GM23338 (cell line): ENCODE data around the gene HCFC1. TPM values are rescaled to one million over a fixed set of nuclear protein-coding genes. Genes with fewer than 3 reads are reported as not detected.

Source experiments
- ATAC-seq: fragments of 200-7000 bp; cut with Tn5 transposase; 3 replicates; pipeline ENCODE4 v1.9.1; 2020
- DNase-seq: peaks from one replicate; pipeline ENCODE4 v3.0.0-alpha.2; 2015; ENCODE audit warnings: low spot score
- H2AFZ ChIP-seq: fragments of 200-600 bp; sonication (generic); 2 replicates; pipeline ENCODE4 v1.8.0; 2016; ENCODE audit warnings: antibody characterized with exemption, mild to moderate bottlenecking, moderate library complexity
- H3F3A ChIP-seq: fragments of 200-600 bp; sonication (generic); replicated peaks from 2 replicates; pipeline ENCODE4 v1.8.0; 2017; ENCODE audit warnings: antibody characterized with exemption, mixed run types, low read depth
- H3K27ac ChIP-seq: fragments of 200-600 bp; sonication (generic); 2 replicates; pipeline ENCODE4 v1.6.1; 2016; ENCODE audit warnings: low read depth
- H3K27me3 ChIP-seq: fragments of 200-600 bp; sonication (generic); 2 replicates; pipeline ENCODE4 v1.8.0; 2016; ENCODE audit warnings: mild to moderate bottlenecking, mixed run types, moderate library complexity; ENCODE audit not compliant: insufficient read depth
- H3K36me3 ChIP-seq: fragments of 200-600 bp; sonication (generic); 2 replicates; pipeline ENCODE4 v1.8.0; 2016; ENCODE audit warnings: mild to moderate bottlenecking; ENCODE audit not compliant: insufficient read depth
- H3K4me1 ChIP-seq: fragments of 200-600 bp; sonication (generic); 2 replicates; pipeline ENCODE4 v1.8.0; 2016; ENCODE audit warnings: mild to moderate bottlenecking, moderate library complexity; ENCODE audit not compliant: insufficient read depth
- H3K4me2 ChIP-seq: fragments of 200-600 bp; sonication (generic); 2 replicates; pipeline ENCODE4 v1.7.1; 2017; ENCODE audit warnings: mixed run types
- H3K4me3 ChIP-seq: fragments of 200-600 bp; sonication (generic); 2 replicates; pipeline ENCODE4 v1.6.1; 2016; ENCODE audit warnings: mixed run types
- H3K79me2 ChIP-seq: fragments of 200-600 bp; sonication (generic); replicated peaks from 2 replicates; pipeline ENCODE4 v1.8.0; 2017; ENCODE audit warnings: mild to moderate bottlenecking; ENCODE audit not compliant: insufficient read depth
- H3K9me2 ChIP-seq: fragments of 200-600 bp; sonication (generic); 2 replicates; pipeline ENCODE4 v1.8.0; 2017; ENCODE audit not compliant: insufficient read depth
- H4K20me1 ChIP-seq: fragments of 200-600 bp; sonication (generic); replicated peaks from 2 replicates; pipeline ENCODE4 v1.8.0; 2017; ENCODE audit warnings: mild to moderate bottlenecking; ENCODE audit not compliant: insufficient read depth
- H3K27ac Mint-ChIP-seq: 2 replicates; pipeline ENCODE4 v1.8.0; 2020; ENCODE audit warnings: inconsistent platforms, mild to moderate bottlenecking, moderate library complexity, mixed read lengths
- H3K27me3 Mint-ChIP-seq: 3 replicates; pipeline ENCODE4 v1.8.0; 2022; ENCODE audit warnings: low read depth, mild to moderate bottlenecking, moderate library complexity, mixed read lengths, inconsistent platforms; ENCODE audit not compliant: insufficient read depth, poor library complexity
- H3K36me3 Mint-ChIP-seq: 3 replicates; pipeline ENCODE4 v1.8.0; 2021; ENCODE audit warnings: low read depth, mild to moderate bottlenecking, inconsistent platforms, moderate library complexity, mixed read lengths
- H3K4me1 Mint-ChIP-seq: 3 replicates; pipeline ENCODE4 v1.8.0; 2020; ENCODE audit warnings: mild to moderate bottlenecking, inconsistent platforms, mixed read lengths
- H3K4me3 Mint-ChIP-seq: 3 replicates; pipeline ENCODE4 v1.8.0; 2021; ENCODE audit warnings: moderate library complexity, mild to moderate bottlenecking, inconsistent platforms, mixed read lengths
- H3K9me3 Mint-ChIP-seq: 3 replicates; pipeline ENCODE4 v1.8.0; 2020; ENCODE audit warnings: moderate library complexity, mild to moderate bottlenecking, inconsistent platforms, mixed read lengths
- CREB1 ChIP-seq: fragments of 250-450 bp; sonication (Bioruptor Pico); IDR thresholded peaks from 2 replicates; pipeline ENCODE4 v1.5.0; 2020; ENCODE audit warnings: low read depth, mild to moderate bottlenecking, moderate library complexity
- CTCF ChIP-seq, 2 experiments: fragments of 200-600 bp in 1 of 2; sonication (generic) in 1 of 2; conservative IDR thresholded peaks; 2 replicates each; pipeline versions ENCODE4 v1.5.1 to v1.6.1; 2016 to 2017; ENCODE audit warnings: antibody characterized with exemption in 2 of 2, low read depth in 2 of 2, mild to moderate bottlenecking in 2 of 2, moderate library complexity in 1 of 2
- ETS1 ChIP-seq: IDR thresholded peaks from 2 replicates; pipeline ENCODE4 v1.6.1; 2016; ENCODE audit warnings: antibody characterized with exemption
- EZH2phosphoT487 ChIP-seq: fragments of 200-600 bp; sonication (generic); IDR thresholded peaks from one replicate; pipeline ENCODE4 v1.8.1; 2018; ENCODE audit warnings: antibody characterized with exemption; ENCODE audit not compliant: unreplicated experiment
- NANOG ChIP-seq: IDR thresholded peaks from 2 replicates; pipeline ENCODE4 v1.6.1; 2016; ENCODE audit warnings: antibody characterized with exemption, borderline replicate concordance
- POLR2AphosphoS5 ChIP-seq: IDR thresholded peaks from 2 replicates; pipeline ENCODE4 v1.6.1; 2016; ENCODE audit warnings: antibody characterized with exemption, low read depth
- ZNF114 ChIP-seq: fragments of 250-450 bp; sonication (Bioruptor Pico); IDR thresholded peaks from 2 replicates; pipeline ENCODE4 v1.5.0; 2020; ENCODE audit warnings: mild to moderate bottlenecking, moderate library complexity
- ZNF331 ChIP-seq: fragments of 250-450 bp; sonication (Bioruptor Pico); IDR thresholded peaks from 2 replicates; pipeline ENCODE4 v1.5.0; 2020; ENCODE audit warnings: low read depth, mild to moderate bottlenecking, moderate library complexity
- ZNF462 ChIP-seq: fragments of 250-450 bp; sonication (Bioruptor Pico); IDR thresholded peaks from 2 replicates; pipeline ENCODE4 v1.5.0; 2020; ENCODE audit warnings: mild to moderate bottlenecking, moderate library complexity
- polyA plus RNA-seq: library from polyadenylated mRNA; unstranded; fragments of >200 nt; fragmentation: Nextera tagmentation; extraction: Ambion mirVana; gene quantifications from 2 replicates; pipeline ENCODE4 v1.2.1, GENCODE V29; 2016
- total RNA-seq: library from RNA; depleted of rRNA; stranded (reverse); fragments of >200 nt; shearing (Covaris generic); gene quantifications from 2 replicates; pipeline ENCODE4 v1.2.3, GENCODE V29; 2014

The HCFC1 gene
- total and polyA plus RNA-seq, 2 experiments from 2014 or later: 33.0 to 188 TPM

- no peak for TF ChIP-seq ZNF331
- no peak for TF ChIP-seq NANOG
- TF ChIP-seq EZH2phosphoT487: no peak
- no peak for TF ChIP-seq CREB1 (CRISPR knock-in tag)
- TF ChIP-seq ZNF114 (CRISPR knock-in tag): no peak
Measured at GRCh38 chrX:153931151-153931550, 40.5 kb downstream of the HCFC1 start (continued).

- H3K9me3 Mint-ChIP-seq: no peaks in the 10 kb centered on the region; the same call in 2 of the 3 replicates
- H3K9me2 ChIP-seq: no peaks in the 10 kb centered on the region
- H3K27me3 Mint-ChIP-seq: peaks cover 9% of the 10 kb centered on the region
- no peak overlapping the region for H3K27ac ChIP-seq
- H3K4me3 Mint-ChIP-seq: no peak overlapping the region
- H3K4me1 ChIP-seq: peaks cover 4% of the 10 kb centered on the region; the same call in 1 of the 2 replicates
- 0 out of 2 replicates have a peak, but pooled peaks cover 5% of the 10 kb centered on the region for H3F3A ChIP-seq
- TF ChIP-seq POLR2AphosphoS5 (no peak), ZNF462 (CRISPR knock-in tag) (no peak), ETS1 (no peak), CTCF (conservative IDR thresholded peaks at IDR 0.05; ENCODE audit: low read depth in 2 of 2) (no peak), NANOG (no peak)
- no peak overlapping the region for H2AFZ ChIP-seq
- peaks cover 12% of the 10 kb centered on the region for H3K79me2 ChIP-seq
- ATAC-seq (no peak), DNase-seq (no peak)
- peaks cover 24% of the 10 kb centered on the region for H3K36me3 Mint-ChIP-seq
- H3K36me3 ChIP-seq: no peaks in the 10 kb centered on the region
- no peaks in the 10 kb centered on the region; the same call in 1 of the 2 replicates for H4K20me1 ChIP-seq
- H3K27ac Mint-ChIP-seq: no peak overlapping the region
- H3K4me1 Mint-ChIP-seq: peaks cover 13% of the 10 kb centered on the region
- H3K4me3 ChIP-seq: no peak overlapping the region
- no peak overlapping the region for H3K4me2 ChIP-seq
- no peaks in the 10 kb centered on the region for H3K27me3 ChIP-seq
Measured at GRCh38 chrX:153930011-153930910, 41.4 kb downstream of the HCFC1 start.
